CD4-positive, alpha-beta T cell treated with Interleukin-1 beta for 1 hour (primary cell): ENCODE data around the gene PCNA.

Experiments used
- DNase-seq, 2 donors: peaks; one replicate each; pipeline ENCODE4 v3.0.0-alpha.2; 2020 to 2022

PCNA gene

GRCh38 chr20:5065166-5065878, 54.4 kb downstream of the PCNA start:
- peak in 1 of 2 donors; percentile 41 for DNase-seq
